ENCODE measurements around the gene GPC3. TPM values are rescaled to one million over a fixed set of nuclear protein-coding genes. Genes with fewer than 3 reads are reported as not detected.

Gene GPC3
- total and polyA plus RNA-seq, 4 experiments from 2014 or later: 0.20 to 2.4 (median 0.22) TPM; not detected in 1

DNA sequence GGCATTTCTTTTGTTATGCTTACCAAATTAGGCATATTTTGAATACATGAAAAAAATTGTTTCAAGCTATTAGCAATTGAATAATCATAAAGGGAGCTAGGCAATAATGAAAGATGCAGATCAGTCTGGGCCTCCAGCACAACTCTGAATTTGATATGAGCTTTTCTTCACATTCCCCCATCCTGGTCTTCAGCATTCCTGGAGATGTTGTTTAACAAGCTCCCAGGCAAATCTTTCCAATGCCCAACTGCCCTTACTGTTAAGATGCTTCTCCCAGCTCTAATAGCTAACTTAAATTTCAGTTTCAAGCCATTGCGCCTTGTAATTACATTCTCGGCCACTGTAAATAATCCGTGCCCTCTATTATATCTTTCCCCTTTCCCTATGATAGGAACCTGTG is 19.2 kb downstream of the GPC3 start:
- H3K36me3 Mint-ChIP-seq: no peaks in the 10 kb centered on the region
- H3K4me3 Mint-ChIP-seq: no peak overlapping the region
- no peak overlapping the region for H3K27ac Mint-ChIP-seq
- ChIA-PET POLR2A (ENCODE audit: partially characterized antibody) (no interaction called here), CTCF (ENCODE audit: partially characterized antibody) (no interaction called here)
- Histone ChIP-seq H3K27ac (ENCODE audit: low read depth, low read length) (no peak overlapping the region), H3K36me3 (ENCODE audit: insufficient read depth, low read length) (no peaks in the 10 kb centered on the region), H3K9me3 (ENCODE audit: control insufficient read depth in 1 of 2, low read length in 2 of 2) (no peaks in the 10 kb centered on the region), H3K4me3 (ENCODE audit: low read length in 2 of 2) (no peak overlapping the region), H3K27me3 (ENCODE audit: insufficient read depth, low read length) (no peaks in the 10 kb centered on the region), H3K4me1 (ENCODE audit: insufficient read depth, low read length) (no peaks in the 10 kb centered on the region)
- DNase-seq: no peak
- intact Hi-C loops (cut with micrococcal nuclease): no loop called here
- peaks cover 0 to 6% of the 10 kb centered on the region in 2 donors for H3K27me3 Mint-ChIP-seq
- no peaks in the 10 kb centered on the region for H3K9me3 Mint-ChIP-seq
- H3K4me1 Mint-ChIP-seq: no peaks in the 10 kb centered on the region

DNA sequence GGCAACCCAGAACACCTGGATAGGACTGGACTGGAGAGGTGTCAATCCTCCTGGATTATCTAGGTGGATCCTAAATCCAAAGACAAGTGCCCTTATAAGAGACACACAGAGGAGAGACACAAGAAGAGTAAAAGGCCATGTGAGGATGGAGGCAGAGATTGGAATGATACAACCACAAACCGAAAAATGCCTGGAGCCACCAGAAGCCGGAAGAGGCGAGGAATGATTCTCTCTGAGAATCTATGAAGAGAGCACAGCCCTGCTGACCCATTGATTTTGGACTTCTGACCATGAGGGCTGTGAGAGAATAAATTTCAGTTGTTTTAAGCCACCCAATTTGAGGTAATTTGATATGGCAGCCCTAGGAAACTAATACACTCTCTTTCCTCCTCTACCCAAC is 20.1 kb downstream of the GPC3 start:
- no peak overlapping the region for H3K27ac ChIP-seq (ENCODE audit: low read depth, low read length)
- intact Hi-C loops (cut with micrococcal nuclease): no loop called here
- Mint-ChIP-seq H3K27me3 (peaks cover 0 to 6% of the 10 kb centered on the region in 2 donors), H3K36me3 (no peaks in the 10 kb centered on the region), H3K27ac (no peak overlapping the region), H3K4me1 (no peaks in the 10 kb centered on the region), H3K9me3 (no peaks in the 10 kb centered on the region), H3K4me3 (no peak overlapping the region)
- no peaks in the 10 kb centered on the region for H3K4me1 ChIP-seq (ENCODE audit: insufficient read depth, low read length)
- DNase-seq: no peak
- H3K4me3 ChIP-seq (ENCODE audit: low read length in 2 of 2): no peak overlapping the region
- no peaks in the 10 kb centered on the region for H3K36me3 ChIP-seq (ENCODE audit: insufficient read depth, low read length)
- no peaks in the 10 kb centered on the region for H3K27me3 ChIP-seq (ENCODE audit: insufficient read depth, low read length)
- ChIA-PET POLR2A (ENCODE audit: partially characterized antibody) (no interaction called here), CTCF (ENCODE audit: partially characterized antibody) (no interaction called here)
- H3K9me3 ChIP-seq (ENCODE audit: control insufficient read depth in 1 of 2, low read length in 2 of 2): no peaks in the 10 kb centered on the region

DNA sequence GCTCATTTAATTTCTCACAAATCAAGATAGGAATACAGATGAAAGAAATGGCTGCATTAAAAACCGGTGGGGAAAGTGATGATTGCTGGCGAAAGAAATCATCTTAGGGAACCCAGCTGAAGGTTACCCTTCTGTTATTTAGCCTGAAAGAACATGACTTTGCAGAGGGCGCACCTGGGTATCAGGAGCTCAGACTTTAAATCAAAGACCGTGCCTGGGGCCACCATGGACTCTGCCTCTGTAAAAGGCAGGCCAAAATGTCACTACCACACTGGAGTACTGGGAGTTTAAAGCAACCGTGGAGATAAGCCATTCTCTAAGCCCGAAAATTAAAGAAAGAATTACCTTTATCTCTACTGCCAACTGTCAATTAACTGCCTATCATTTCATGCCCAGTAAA is 24.3 kb downstream of the GPC3 start:
- intact Hi-C loops (cut with micrococcal nuclease): no loop called here
- H3K4me1 Mint-ChIP-seq: no peaks in the 10 kb centered on the region
- H3K27ac Mint-ChIP-seq: no peak overlapping the region
- H3K36me3 Mint-ChIP-seq: no peaks in the 10 kb centered on the region
- H3K9me3 Mint-ChIP-seq: no peaks in the 10 kb centered on the region
- ChIA-PET POLR2A (ENCODE audit: partially characterized antibody) (no interaction called here), CTCF (ENCODE audit: partially characterized antibody) (no interaction called here)
- Histone ChIP-seq H3K4me1 (ENCODE audit: insufficient read depth, low read length) (no peaks in the 10 kb centered on the region), H3K27ac (ENCODE audit: low read depth, low read length) (no peak overlapping the region), H3K36me3 (ENCODE audit: insufficient read depth, low read length) (no peaks in the 10 kb centered on the region), H3K27me3 (ENCODE audit: insufficient read depth, low read length) (no peaks in the 10 kb centered on the region), H3K4me3 (ENCODE audit: low read length in 2 of 2) (no peak overlapping the region), H3K9me3 (ENCODE audit: control insufficient read depth in 1 of 2, low read length in 2 of 2) (no peaks in the 10 kb centered on the region)
- H3K27me3 Mint-ChIP-seq: peaks cover 0 to 3% of the 10 kb centered on the region in 2 donors
- H3K4me3 Mint-ChIP-seq: no peak overlapping the region
- DNase-seq: no peak

DNA sequence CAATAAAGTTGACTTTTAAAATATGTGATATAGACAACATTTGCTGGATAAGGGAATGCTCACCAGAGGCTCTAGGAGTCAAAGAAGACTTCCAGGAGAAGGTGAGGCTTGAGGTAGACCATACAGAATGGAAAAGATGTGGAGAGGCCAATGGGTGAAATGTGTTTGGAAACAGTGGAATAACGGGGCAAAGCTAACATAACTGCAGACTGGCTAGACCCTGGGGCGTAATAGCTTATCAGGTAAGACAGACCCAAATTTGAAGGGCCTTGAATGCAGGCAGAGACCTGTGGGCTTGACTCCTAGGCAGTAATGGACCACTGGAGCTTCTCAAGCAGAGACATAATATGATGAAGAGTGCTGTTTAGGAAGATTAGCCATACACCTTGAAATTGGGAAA is 25.4 kb downstream of the GPC3 start:
- Mint-ChIP-seq H3K27ac (no peak overlapping the region), H3K9me3 (peaks cover 0 to 4% (median 0%) of the 10 kb centered on the region in 8 donors), H3K4me3 (no peak overlapping the region), H3K27me3 (peaks cover 0 to 2% of the 10 kb centered on the region in 2 donors), H3K4me1 (no peaks in the 10 kb centered on the region), H3K36me3 (no peaks in the 10 kb centered on the region)
- intact Hi-C loops (cut with micrococcal nuclease): no loop called here
- Histone ChIP-seq H3K27ac (ENCODE audit: low read depth, low read length) (no peak overlapping the region), H3K4me1 (ENCODE audit: insufficient read depth, low read length) (no peaks in the 10 kb centered on the region), H3K4me3 (ENCODE audit: low read length in 2 of 2) (no peak overlapping the region), H3K36me3 (ENCODE audit: insufficient read depth, low read length) (no peaks in the 10 kb centered on the region), H3K9me3 (ENCODE audit: control insufficient read depth in 1 of 2, low read length in 2 of 2) (no peaks in the 10 kb centered on the region), H3K27me3 (ENCODE audit: insufficient read depth, low read length) (no peaks in the 10 kb centered on the region)
- ChIA-PET POLR2A (ENCODE audit: partially characterized antibody) (no interaction called here), CTCF (ENCODE audit: partially characterized antibody) (no interaction called here)
- no peak for DNase-seq

DNA sequence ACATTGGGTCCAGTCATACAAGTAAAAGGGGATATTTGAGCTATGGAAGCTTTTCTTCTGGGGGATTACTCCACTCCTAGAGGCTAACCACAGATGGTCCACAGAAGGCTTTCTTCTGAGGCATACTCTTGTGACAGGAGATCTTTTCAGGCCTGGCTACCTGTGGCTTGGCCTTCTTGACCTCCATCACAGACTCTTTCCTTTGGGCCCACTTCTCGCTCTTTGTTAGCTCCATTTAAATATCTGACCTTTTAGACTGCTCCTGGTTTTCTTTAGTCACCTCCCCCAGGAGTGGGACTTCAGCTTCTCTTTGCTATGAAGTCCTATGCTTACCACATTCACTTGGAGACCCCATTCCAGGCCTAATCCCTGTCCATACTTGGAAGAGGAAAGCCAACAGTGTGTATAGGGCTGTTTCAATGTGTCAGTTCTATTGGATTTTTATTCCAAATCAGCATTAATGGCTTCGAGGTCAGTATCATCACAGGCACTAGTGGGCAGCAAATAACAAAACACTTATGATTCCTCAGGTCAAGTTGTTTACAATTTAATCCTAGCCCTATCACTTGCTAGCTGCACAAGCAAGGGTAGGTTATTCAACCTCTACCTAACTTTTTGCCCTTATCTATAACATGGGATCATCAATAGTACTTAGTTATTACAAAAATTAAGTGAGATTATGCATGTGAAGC is 26.3 kb downstream of the GPC3 start:
- no peaks in the 10 kb centered on the region for H3K4me1 ChIP-seq (ENCODE audit: insufficient read depth, low read length)
- no peak overlapping the region for H3K4me3 Mint-ChIP-seq
- peaks cover 0 to 4% (median 0%) of the 10 kb centered on the region in 8 donors for H3K9me3 Mint-ChIP-seq
- H3K27me3 ChIP-seq (ENCODE audit: insufficient read depth, low read length): no peaks in the 10 kb centered on the region
- H3K27me3 Mint-ChIP-seq: peaks cover 0 to 2% of the 10 kb centered on the region in 2 donors
- no peaks in the 10 kb centered on the region for H3K36me3 Mint-ChIP-seq
- H3K36me3 ChIP-seq (ENCODE audit: insufficient read depth, low read length): no peaks in the 10 kb centered on the region
- no peaks in the 10 kb centered on the region for H3K4me1 Mint-ChIP-seq
- no peaks in the 10 kb centered on the region for H3K9me3 ChIP-seq (ENCODE audit: control insufficient read depth in 1 of 2, low read length in 2 of 2)
- H3K27ac ChIP-seq (ENCODE audit: low read depth, low read length): no peak overlapping the region
- no peak overlapping the region for H3K27ac Mint-ChIP-seq
- CTCF ChIA-PET (ENCODE audit: partially characterized antibody): interaction anchor here (0.9 kb wide), 1 partner anchor 437 kb away, joined by 3 read pairs; no protein-coding TSS in a partner anchor
- no peak for DNase-seq
- POLR2A ChIA-PET (ENCODE audit: partially characterized antibody): no interaction called here
- no peak overlapping the region for H3K4me3 ChIP-seq (ENCODE audit: low read length in 2 of 2)
- intact Hi-C loops (cut with micrococcal nuclease): no loop called here

DNA sequence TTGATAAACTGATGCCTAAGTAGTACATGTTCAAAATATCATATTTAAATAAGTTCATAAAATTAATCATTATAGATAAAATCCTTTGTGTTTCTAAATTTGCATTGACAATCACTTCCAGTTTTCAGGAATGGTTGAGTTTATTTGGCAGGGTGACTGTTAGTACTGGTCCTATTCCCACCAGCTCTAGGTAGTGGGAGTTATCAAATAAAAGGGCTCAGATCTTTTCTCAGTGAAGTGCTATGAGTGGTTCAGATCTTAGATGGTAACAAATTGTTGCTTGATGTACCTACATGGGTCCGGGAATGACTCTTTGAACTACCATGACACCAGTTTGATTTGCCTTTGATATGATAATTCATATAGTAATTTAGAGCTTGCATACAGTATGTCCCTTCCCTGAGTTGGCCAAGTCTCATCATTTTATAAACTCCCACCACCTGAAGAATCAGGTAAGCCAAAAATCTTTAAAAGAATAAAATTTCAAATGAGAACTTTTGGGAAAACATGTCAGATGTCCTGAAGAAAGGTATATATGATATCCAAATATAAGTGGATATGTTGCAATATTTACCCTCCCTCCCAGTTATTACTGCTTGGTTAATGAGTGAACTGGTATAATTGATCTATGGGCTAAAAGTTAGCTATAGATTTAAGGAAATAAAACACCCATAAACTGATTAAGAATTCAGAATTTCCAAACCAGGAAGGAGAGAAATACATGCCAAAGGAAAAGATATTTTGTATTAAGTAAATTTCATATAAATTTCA is 28.6 kb downstream of the GPC3 start:
- no peaks in the 10 kb centered on the region for H3K4me1 Mint-ChIP-seq
- Histone ChIP-seq H3K36me3 (ENCODE audit: insufficient read depth, low read length) (no peaks in the 10 kb centered on the region), H3K9me3 (ENCODE audit: control insufficient read depth in 1 of 2, low read length in 2 of 2) (no peaks in the 10 kb centered on the region), H3K4me1 (ENCODE audit: insufficient read depth, low read length) (no peaks in the 10 kb centered on the region), H3K4me3 (ENCODE audit: low read length in 2 of 2) (no peak overlapping the region), H3K27ac (ENCODE audit: low read depth, low read length) (no peak overlapping the region), H3K27me3 (ENCODE audit: insufficient read depth, low read length) (no peaks in the 10 kb centered on the region)
- no peak overlapping the region for H3K27ac Mint-ChIP-seq
- intact Hi-C loops (cut with micrococcal nuclease): no loop called here
- CTCF ChIA-PET (ENCODE audit: partially characterized antibody): no interaction called here
- DNase-seq: no peak
- H3K4me3 Mint-ChIP-seq: no peak overlapping the region
- H3K36me3 Mint-ChIP-seq: no peaks in the 10 kb centered on the region
- peaks cover 0 to 2% of the 10 kb centered on the region in 2 donors for H3K27me3 Mint-ChIP-seq
- POLR2A ChIA-PET (ENCODE audit: partially characterized antibody): no interaction called here
- H3K9me3 Mint-ChIP-seq: peaks cover 0 to 9% (median 1%) of the 10 kb centered on the region in 8 donors

DNA sequence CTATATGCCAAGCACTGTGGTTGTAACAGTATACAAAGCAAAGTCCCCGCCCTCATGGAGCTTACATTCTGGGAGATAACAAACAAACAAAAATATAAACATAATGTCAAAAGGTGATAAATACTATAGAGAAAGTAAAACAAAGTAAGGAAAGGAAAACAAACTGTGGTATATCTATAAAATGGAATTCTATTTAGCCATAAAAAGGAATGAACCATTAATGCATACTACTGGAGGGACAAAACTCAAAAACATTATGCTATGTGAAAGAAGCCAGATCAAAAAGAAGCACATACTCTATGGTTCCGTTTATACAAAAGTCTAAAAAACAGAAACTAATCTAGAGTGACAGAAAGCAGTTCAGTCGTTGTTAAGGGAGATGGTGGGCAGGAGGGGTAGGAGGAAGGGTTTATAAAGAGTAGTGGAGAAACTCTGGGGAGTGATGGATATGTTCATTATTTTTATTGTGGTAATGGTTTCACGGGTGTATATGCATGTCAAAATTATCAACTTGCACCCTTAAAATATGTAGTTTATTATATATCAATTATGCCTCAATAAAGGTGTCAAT is 31.5 kb downstream of the GPC3 start:
- Mint-ChIP-seq H3K36me3 (no peaks in the 10 kb centered on the region), H3K4me3 (no peak overlapping the region), H3K27me3 (peaks cover 0 to 2% of the 10 kb centered on the region in 2 donors), H3K27ac (no peak overlapping the region), H3K9me3 (peaks cover 0 to 9% (median 1%) of the 10 kb centered on the region in 8 donors), H3K4me1 (no peaks in the 10 kb centered on the region)
- H3K36me3 ChIP-seq (ENCODE audit: insufficient read depth, low read length): no peaks in the 10 kb centered on the region
- ChIA-PET POLR2A (ENCODE audit: partially characterized antibody) (no interaction called here), CTCF (ENCODE audit: partially characterized antibody) (no interaction called here)
- H3K27ac ChIP-seq (ENCODE audit: low read depth, low read length): no peak overlapping the region
- no peak overlapping the region for H3K4me3 ChIP-seq (ENCODE audit: low read length in 2 of 2)
- DNase-seq: no peak
- no peaks in the 10 kb centered on the region for H3K27me3 ChIP-seq (ENCODE audit: insufficient read depth, low read length)
- no peaks in the 10 kb centered on the region for H3K4me1 ChIP-seq (ENCODE audit: insufficient read depth, low read length)
- no peaks in the 10 kb centered on the region for H3K9me3 ChIP-seq (ENCODE audit: control insufficient read depth in 1 of 2, low read length in 2 of 2)
- intact Hi-C loops (cut with micrococcal nuclease): no loop called here

Data from CD4-positive, alpha-beta memory T cell (primary cell).